CD14-positive monocyte (primary cell): ENCODE data around the gene GRHL1. TPM values are rescaled to one million over a fixed set of nuclear protein-coding genes. Genes with fewer than 3 reads are reported as not detected.

Experiments
- DNase-seq, 3 donors: peaks; one replicate each; pipeline ENCODE4 v3.0.0-alpha.2; 2011 to 2022
- H2AFZ ChIP-seq: 2 replicates; pipeline ENCODE4 v1.6.0; 2012; ENCODE audit warnings: mild to moderate bottlenecking, low read depth, low read length, inconsistent platforms; ENCODE audit not compliant: insufficient read depth, poor library complexity, severe bottlenecking
- H3K27ac ChIP-seq, 2 donors: 1 replicate in 1 of 2; 2 replicates in 1 of 2; pipeline ENCODE4 v1.5.1; 2012 to 2013; ENCODE audit warnings: low read length in 2 of 2, control low read depth in 1 of 2, inconsistent platforms in 1 of 2, low read depth in 1 of 2, mild to moderate bottlenecking in 1 of 2
- H3K27me3 ChIP-seq, 2 donors: one replicate each; pipeline versions ENCODE4 v1.6.0 to v1.6.1; 2011 to 2013; ENCODE audit warnings: low read length in 2 of 2; ENCODE audit not compliant: control insufficient read depth in 2 of 2, insufficient read depth in 2 of 2
- H3K36me3 ChIP-seq, 2 donors: replicated peaks in 1 of 2; 1 replicate in 1 of 2; 2 replicates in 1 of 2; pipeline versions ENCODE4 v1.5.1 to v1.6.1; 2012 to 2013; ENCODE audit warnings: low read length in 2 of 2, control low read depth in 1 of 2, inconsistent platforms in 1 of 2, mild to moderate bottlenecking in 1 of 2; ENCODE audit not compliant: insufficient read depth in 2 of 2, control insufficient read depth in 1 of 2
- H3K4me1 ChIP-seq, 2 donors: 1 replicate in 1 of 2; 2 replicates in 1 of 2; pipeline versions ENCODE4 v1.5.1 to v1.6.1; 2012 to 2013; ENCODE audit warnings: low read length in 2 of 2, control low read depth in 1 of 2, inconsistent platforms in 1 of 2, mild to moderate bottlenecking in 1 of 2, moderate library complexity in 1 of 2; ENCODE audit not compliant: insufficient read depth in 2 of 2, control insufficient read depth in 1 of 2
- H3K4me2 ChIP-seq: replicated peaks from 2 replicates; pipeline ENCODE3; 2012; ENCODE audit warnings: low read length, moderate library complexity, mild to moderate bottlenecking; ENCODE audit not compliant: poor library complexity, severe bottlenecking; ENCODE audit errors: extremely low read depth
- H3K4me3 ChIP-seq, 3 experiments: fragments of 200-600 bp in 1 of 3; sonication (generic) in 1 of 3; replicated peaks in 1 of 3; 1 replicate in 2 of 3; 2 replicates in 1 of 3; pipeline ENCODE4 v1.5.1; 2011 to 2013; ENCODE audit warnings: low read length in 3 of 3, mild to moderate bottlenecking in 3 of 3, control low read depth in 2 of 3, low read depth in 2 of 3, inconsistent platforms in 1 of 3, moderate library complexity in 1 of 3
- H3K79me2 ChIP-seq: 2 replicates; pipeline ENCODE4 v1.6.0; 2012; ENCODE audit warnings: mild to moderate bottlenecking, control low read depth, inconsistent platforms, low read length, moderate library complexity; ENCODE audit not compliant: insufficient read depth
- H3K9ac ChIP-seq: 2 replicates; pipeline ENCODE4 v1.6.0; 2017; ENCODE audit warnings: low read length, mild to moderate bottlenecking; ENCODE audit not compliant: insufficient read depth, poor library complexity, severe bottlenecking
- H3K9me3 ChIP-seq, 2 donors: replicated peaks in 1 of 2; 1 replicate in 1 of 2; 2 replicates in 1 of 2; pipeline versions ENCODE4 v1.5.1 to v1.6.1; 2012 to 2013; ENCODE audit warnings: low read length in 2 of 2, control low read depth in 1 of 2; ENCODE audit not compliant: control insufficient read depth in 1 of 2, insufficient read depth in 1 of 2
- H4K20me1 ChIP-seq: 2 replicates; pipeline ENCODE4 v1.6.0; 2012; ENCODE audit warnings: mild to moderate bottlenecking, low read length, control low read depth, moderate library complexity; ENCODE audit not compliant: insufficient read depth
- H3K27ac Mint-ChIP-seq, 7 donors: one replicate each; pipeline ENCODE4 v1.8.0; 2020; ENCODE audit warnings: mild to moderate bottlenecking in 7 of 7, mixed read lengths in 7 of 7, moderate library complexity in 6 of 7, inconsistent platforms in 2 of 7
- H3K27me3 Mint-ChIP-seq, 3 donors: one replicate each; pipeline ENCODE4 v1.8.0; 2021 to 2022; ENCODE audit warnings: low read depth in 3 of 3, mild to moderate bottlenecking in 3 of 3, mixed read lengths in 3 of 3, moderate library complexity in 3 of 3, inconsistent platforms in 1 of 3
- H3K36me3 Mint-ChIP-seq, 2 donors: one replicate each; pipeline ENCODE4 v1.8.0; 2020; ENCODE audit warnings: mixed read lengths in 2 of 2, inconsistent platforms in 1 of 2, mild to moderate bottlenecking in 1 of 2
- H3K4me1 Mint-ChIP-seq: one replicate; pipeline ENCODE4 v1.8.0; 2020; ENCODE audit warnings: mild to moderate bottlenecking, mixed read lengths
- H3K4me3 Mint-ChIP-seq, 2 donors: one replicate each; pipeline ENCODE4 v1.8.0; 2020; ENCODE audit warnings: mild to moderate bottlenecking in 2 of 2, mixed read lengths in 2 of 2, moderate library complexity in 1 of 2
- H3K9me3 Mint-ChIP-seq, 7 donors: one replicate each; pipeline ENCODE4 v1.8.0; 2020 to 2022; ENCODE audit warnings: mixed read lengths in 7 of 7, mild to moderate bottlenecking in 6 of 7, moderate library complexity in 6 of 7, inconsistent platforms in 2 of 7
- CTCF ChIP-seq: fragments of 200-600 bp; IDR thresholded peaks from one replicate; pipeline ENCODE4 v1.8.0; 2022; ENCODE audit warnings: antibody characterized with exemption, mild to moderate bottlenecking
- WGBS: methylation state at CpG from one replicate; pipeline ENCODE4 v1.1.5; 2013; ENCODE audit warnings: missing lambda C conversion rate; ENCODE audit not compliant: insufficient coverage; 5-methylcytosine and 5-hydroxymethylcytosine counted together
- intact Hi-C, 2 donors: fragments of 100-400 bp; cut with micrococcal nuclease; formaldehyde crosslinking; loops; one replicate each; pipeline versions ENCODE4 v1.15.0 to v1.15.1; 2023
- polyA minus RNA-seq: library from RNA; depleted of rRNA, polyadenylated mRNA; stranded (reverse); fragments of >200 nt; gene quantifications from 2 replicates; pipeline ENCODE4 v1.2.3, GENCODE V29; 2012
- polyA plus RNA-seq, 3 donors: library from polyadenylated mRNA; depleted of rRNA in 1 of 3; unstranded in 2 of 3; stranded (reverse) in 1 of 3; fragments of 300-500 nt in 2 of 3; fragments of >200 nt in 1 of 3; fragmentation: Illumina TruSeq in 2 of 3; gene quantifications; 1 replicate in 2 of 3; 2 replicates in 1 of 3; pipeline ENCODE4 v1.2.3, GENCODE V29; 2012 to 2021
- total RNA-seq, 12 experiments: library from RNA in 1 of 12; stranded (reverse) in 1 of 12; fragments of 120-200 nt in 1 of 12; gene quantifications; one replicate each; pipeline ENCODE4 v1.2.4 and lab custom pipeline; 2013 to 2026; ENCODE audit warnings: mixed read lengths in 6 of 12, inconsistent platforms in 1 of 12

The GRHL1 gene
- total RNA-seq (2013): 0.56 TPM
- polyA plus RNA-seq (under 1 TPM in 1 of 3 donors, not detected in 2; 0.08 TPM), polyA minus RNA-seq (0.08 and 0.55 TPM in 2 replicates), total RNA-seq (lab: John Stamatoyannopoulos, UW) (0.41 to 4.0 (median 0.58) reads per million in 11 experiments)

DNA sequence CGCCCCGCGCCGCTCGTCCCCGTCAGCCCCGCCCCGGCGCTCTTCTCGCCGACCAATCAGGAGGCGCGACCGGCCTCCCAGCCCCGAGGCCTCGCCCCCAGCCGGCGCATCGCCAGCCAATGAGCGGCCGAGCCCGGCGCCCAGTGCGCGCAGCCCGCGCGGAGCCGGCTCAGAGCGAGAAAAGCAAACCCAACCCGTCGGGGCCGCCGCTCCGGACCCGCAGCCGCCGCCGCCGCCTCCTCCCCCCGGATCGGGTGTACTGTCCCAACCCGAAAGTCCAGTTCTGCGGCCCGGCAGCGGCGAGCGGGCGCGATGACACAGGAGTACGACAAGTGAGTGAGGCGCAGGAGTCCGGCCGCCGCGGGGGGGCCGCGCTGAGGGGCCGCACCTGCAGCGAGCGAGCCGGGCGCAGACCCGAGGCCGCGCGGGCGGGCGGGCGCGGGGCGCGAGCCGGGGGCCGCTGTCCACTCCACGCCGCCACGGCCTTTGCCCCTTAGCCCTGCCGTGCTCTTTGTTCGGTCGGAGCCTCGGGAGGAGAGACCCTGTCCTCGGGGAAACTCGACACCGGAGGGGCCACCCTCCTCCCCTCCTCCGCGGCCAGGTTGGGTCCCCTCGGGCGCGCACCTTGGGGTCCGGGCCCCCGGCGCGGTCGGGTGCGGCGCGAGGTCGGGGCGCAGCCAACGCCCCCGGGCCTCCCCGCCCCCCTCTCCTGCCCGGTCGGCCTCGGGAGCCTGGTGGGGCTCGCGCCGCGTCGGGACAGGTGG, at the start of gene GRHL1:
Gene GRHL1 (plus strand): TSS at position 172 of the 764 bp plus-strand sequence. CDS start 141 bp downstream, at position 313.
- Histone ChIP-seq H2AFZ (peak within 1 kb of the TSS; percentile 88), H3K27ac (no peak within 1 kb of the TSS), H3K4me1 (peaks cover 9 to 13% of the 10 kb centered on the region in 2 donors), H3K36me3 (no peaks in the 10 kb centered on the region), H3K4me3 (peak within 1 kb of the TSS; percentile 38 to 78 (median 65)), H3K79me2 (no peaks in the 10 kb centered on the region), H3K9me3 (no peaks in the 10 kb centered on the region), H3K4me2 (peak within 1 kb of the TSS; percentile 87), H3K9ac (peak within 1 kb of the TSS; percentile 67), H4K20me1 (no peaks in the 10 kb centered on the region), H3K27me3 (peaks cover 38 to 57% of the 10 kb centered on the region in 2 donors)
- TF ChIP-seq CTCF: no peak
- Mint-ChIP-seq H3K36me3 (peaks cover 9 to 15% of the 10 kb centered on the region in 2 donors), H3K4me1 (peaks cover 13% of the 10 kb centered on the region), H3K4me3 (peak within 1 kb of the TSS; percentile 83 to 91), H3K27me3 (peaks cover 52 to 74% (median 65%) of the 10 kb centered on the region in 3 donors), H3K9me3 (peaks cover 0 to 12% (median 3%) of the 10 kb centered on the region in 7 donors), H3K27ac (peak within 1 kb of the TSS in 3 of 7 donors; percentile 50 to 76 (median 75))
- WGBS: under 1% methylated on average over 99 of the region's 111 CpGs
- intact Hi-C loops: loop anchor here (10.0 kb wide), 1 partner anchor 493 kb away; the partner anchor contains the start of gene ODC1 (in 2 of the 2)
- peak; percentile 88 to 90 (median 90) for DNase-seq

DNA sequence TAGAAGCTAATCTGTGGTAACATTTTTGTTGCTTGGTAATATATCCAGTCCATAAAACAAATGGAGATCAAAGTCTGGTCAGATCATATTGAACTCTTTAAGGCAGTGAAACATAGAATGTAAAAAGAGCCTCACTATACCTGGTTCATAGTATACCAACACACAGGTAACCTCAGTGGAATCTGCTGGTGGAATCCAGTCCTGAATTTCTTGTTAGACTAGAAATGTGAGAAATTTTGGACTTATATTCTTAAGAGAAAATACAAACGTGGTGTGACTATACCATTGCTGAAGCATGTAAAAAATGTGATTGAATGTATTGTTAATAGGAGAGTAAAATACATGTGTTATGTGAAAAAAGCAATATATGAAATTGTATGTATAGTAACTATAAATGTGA, 46.1 kb upstream of the GRHL1 start:
- no peaks in the 10 kb centered on the region for H3K79me2 ChIP-seq
- no peak overlapping the region for H3K27ac ChIP-seq
- no peak overlapping the region for H3K4me2 ChIP-seq
- Mint-ChIP-seq H3K36me3 (peaks cover 32 to 36% of the 10 kb centered on the region in 2 donors), H3K4me1 (no peaks in the 10 kb centered on the region), H3K4me3 (no peak overlapping the region), H3K27me3 (no peaks in the 10 kb centered on the region), H3K27ac (no peak overlapping the region), H3K9me3 (no peaks in the 10 kb centered on the region)
- H3K9ac ChIP-seq: no peak overlapping the region
- no peak overlapping the region for H2AFZ ChIP-seq
- DNase-seq: no peak
- H3K4me3 ChIP-seq: no peak overlapping the region
- H3K4me1 ChIP-seq: no peaks in the 10 kb centered on the region
- H3K9me3 ChIP-seq: no peaks in the 10 kb centered on the region
- H3K36me3 ChIP-seq: peaks cover 17 to 47% of the 10 kb centered on the region in 2 donors
- H3K27me3 ChIP-seq: no peaks in the 10 kb centered on the region
- intact Hi-C loops: no loop called here
- no CpG with 5 or more reads among the region's 1 CpG for WGBS
- no peak for TF ChIP-seq CTCF
- no peaks in the 10 kb centered on the region for H4K20me1 ChIP-seq
